HG02870 (cell line): Measurements from ENCODE around the gene USP24.

Source experiments
- ATAC-seq: cut with Tn5 transposase; IDR thresholded peaks from one replicate; pipeline ENCODE4 v1.9.1; 2021; ENCODE audit warnings: mild to moderate bottlenecking, moderate library complexity; ENCODE audit not compliant: unreplicated experiment

USP24 gene

DNA sequence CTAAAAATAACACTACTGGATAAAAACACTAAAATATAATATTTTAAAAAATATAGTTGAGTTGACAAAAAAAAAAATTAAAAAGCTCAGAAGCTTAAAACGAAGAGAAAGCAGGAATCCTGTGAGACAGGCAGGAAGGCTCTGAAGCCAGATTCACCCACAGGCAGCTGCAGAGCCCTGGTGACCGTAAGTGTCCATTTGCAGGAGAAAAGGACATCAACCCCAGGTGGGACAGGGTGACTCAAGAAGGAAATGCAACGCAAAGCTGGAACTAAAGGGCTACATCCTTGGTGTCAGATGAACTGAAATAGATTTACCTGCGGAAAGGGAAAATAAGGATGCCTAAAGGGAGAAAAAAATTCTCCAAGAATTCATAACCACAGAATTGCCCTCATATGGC, 46.8 kb downstream of the USP24 start:
- no peak for ATAC-seq

DNA sequence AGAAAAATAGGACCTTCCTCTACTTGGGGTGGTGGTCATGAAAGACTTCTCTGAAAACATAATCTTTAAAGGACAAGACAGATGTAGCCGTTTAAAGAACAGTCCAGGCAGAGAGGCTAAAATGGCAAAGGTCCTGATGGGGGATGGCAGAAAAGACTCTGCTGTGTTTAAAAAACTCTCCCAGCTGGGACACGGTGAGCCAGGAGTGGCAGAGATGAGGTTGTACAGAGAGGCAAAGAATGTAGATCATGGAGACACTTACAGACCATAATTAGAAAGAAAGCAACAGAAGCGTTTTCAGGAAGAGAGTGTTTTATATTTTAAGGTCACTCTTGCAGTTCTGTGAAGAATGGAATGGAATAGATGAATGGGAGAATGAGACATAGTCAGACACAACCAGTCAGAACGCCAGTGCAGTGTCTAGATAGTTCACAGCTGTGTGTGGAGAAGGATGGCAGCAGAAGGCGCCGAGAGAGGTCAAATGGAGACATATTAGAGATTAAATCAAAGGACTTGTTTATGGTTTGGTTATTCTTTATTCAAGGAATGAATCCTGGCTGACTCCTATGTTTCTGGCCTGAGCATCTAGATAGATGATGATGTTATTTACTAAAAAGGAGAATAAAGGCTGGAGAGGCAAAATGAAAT, 47.8 kb downstream of the USP24 start:
- ATAC-seq = no peak

DNA sequence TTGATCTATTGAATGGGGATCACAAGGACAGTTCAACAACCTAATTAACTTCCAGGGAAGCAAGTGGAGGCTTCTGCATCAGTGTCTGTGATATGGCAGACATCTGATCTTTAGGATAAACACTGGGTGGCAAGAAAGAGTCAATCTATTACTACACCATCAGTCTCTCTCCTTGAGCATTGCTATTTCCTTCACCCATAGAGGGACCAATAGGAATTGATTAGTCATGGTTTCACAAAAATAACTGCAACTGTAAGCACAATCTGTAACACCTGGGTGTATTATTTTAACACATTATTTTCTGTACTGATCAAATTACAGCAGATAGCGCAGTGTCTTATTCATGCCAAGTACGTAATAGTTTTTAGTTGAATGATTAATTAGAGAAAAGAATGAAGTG, 50.3 kb downstream of the USP24 start:
- ATAC-seq = no peak

DNA sequence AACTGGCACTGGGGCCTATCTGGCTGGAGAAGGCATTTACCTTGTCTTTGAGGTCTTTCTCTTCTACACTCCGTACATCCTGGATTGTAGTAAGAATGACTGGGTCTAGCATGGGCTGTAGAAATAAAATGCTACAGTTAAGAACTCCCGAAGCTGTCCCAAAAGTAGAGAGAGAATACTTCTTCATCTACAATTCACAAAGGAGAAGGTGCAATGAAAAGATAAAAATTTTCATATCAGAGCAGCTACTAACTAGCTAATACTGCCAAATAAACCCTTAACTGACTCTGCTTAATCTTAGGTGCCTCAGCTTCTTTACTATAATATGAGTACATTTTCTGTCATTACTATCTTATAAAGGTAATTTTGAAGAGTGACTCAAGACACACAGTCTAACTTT, 55.6 kb downstream of the USP24 start:
- ATAC-seq = no peak

DNA sequence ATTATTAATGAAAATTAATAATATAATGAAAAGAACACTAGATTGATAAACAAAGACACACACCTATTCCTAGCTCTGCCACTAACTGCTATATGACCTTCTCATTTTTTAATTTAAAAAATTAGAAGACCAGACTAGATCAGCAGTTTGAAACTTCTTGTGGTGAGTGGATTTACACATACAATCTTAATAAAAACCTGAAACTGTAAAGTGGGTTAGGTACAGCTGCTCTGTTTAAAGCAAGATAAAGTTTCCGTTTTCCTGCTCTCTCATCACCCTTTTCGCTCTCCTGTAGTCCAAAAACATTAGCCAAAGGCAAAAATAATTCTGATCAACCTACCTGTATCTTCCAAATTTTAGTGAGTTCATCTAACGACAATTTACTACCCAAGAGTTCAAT, 58.6 kb downstream of the USP24 start:
- no peak for ATAC-seq

DNA sequence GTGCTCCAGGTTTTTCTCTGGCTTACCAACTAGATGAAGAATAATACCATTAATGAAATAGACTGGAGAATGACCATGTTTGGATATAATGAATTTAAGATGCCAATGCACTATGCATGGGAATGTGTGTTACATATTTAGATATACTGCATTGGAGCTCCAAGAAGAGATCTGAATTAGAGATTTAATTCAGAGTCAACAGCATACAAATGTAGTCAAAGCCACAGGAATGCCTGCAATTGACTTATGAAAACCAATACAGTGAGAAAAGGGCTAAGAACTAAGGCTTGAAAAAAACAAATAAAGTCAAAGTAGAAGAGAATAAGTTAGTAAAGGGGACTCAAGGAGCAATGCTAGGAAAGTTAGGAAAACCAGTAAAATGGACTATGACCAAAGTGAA, 59.1 kb downstream of the USP24 start:
- ATAC-seq = no peak

DNA sequence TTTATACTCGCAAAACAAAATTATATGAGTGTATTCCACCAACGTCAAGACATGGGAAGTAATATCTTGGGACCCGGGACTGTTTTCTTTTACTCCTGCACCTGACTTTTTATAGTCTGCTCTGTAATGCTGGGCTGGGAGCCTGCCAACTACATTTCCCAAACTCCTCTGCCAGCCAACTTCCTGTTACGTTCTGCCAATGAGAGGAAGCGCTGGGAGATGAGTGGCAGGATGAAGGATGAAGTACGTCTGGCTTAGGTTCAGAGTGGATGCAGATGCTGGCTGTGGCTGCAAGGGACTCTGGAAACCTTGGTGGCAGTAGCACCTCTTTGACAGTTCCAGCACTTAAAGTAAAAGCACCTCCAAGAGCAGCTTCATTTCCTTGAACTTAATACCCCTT, 59.6 kb downstream of the USP24 start:
- ATAC-seq = no peak

DNA sequence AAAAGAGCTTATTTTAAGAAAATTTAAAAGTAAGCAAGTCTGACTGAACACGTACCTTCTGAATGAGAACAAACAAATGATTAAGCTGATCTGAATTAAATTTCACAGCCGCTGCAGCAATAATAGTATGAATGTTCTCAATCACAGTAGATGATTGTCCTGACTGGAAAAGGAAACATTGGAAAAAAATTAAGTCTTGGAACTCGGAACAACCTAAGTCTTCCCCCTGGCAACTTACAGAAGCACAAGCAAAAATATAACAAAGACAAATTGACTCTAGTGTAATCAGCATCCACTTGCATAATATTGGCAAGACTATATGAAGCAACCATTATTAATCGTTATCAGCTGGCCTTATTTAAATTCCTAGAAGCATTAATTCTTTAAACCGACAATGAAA, 60.5 kb downstream of the USP24 start:
- ATAC-seq = no peak

DNA sequence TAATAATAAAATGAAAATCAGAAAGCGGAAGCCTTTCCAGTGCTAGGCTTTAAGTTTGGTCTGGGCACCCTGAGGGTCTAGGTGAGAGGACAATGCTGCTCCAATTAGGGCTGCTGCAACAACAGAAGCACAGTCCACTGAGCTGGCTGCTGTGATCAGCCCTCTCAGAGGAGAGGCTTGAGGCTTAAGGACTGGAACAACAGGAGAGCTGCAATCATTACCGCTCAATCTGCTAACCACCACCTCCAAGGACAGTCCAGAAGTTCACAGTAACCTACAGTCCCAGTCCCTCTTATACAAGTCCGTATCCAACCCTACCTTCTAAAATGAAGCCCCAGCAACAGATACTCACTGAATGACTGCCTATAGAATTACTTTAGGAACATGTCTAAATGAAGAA, 62.1 kb downstream of the USP24 start:
- ATAC-seq = no peak

DNA sequence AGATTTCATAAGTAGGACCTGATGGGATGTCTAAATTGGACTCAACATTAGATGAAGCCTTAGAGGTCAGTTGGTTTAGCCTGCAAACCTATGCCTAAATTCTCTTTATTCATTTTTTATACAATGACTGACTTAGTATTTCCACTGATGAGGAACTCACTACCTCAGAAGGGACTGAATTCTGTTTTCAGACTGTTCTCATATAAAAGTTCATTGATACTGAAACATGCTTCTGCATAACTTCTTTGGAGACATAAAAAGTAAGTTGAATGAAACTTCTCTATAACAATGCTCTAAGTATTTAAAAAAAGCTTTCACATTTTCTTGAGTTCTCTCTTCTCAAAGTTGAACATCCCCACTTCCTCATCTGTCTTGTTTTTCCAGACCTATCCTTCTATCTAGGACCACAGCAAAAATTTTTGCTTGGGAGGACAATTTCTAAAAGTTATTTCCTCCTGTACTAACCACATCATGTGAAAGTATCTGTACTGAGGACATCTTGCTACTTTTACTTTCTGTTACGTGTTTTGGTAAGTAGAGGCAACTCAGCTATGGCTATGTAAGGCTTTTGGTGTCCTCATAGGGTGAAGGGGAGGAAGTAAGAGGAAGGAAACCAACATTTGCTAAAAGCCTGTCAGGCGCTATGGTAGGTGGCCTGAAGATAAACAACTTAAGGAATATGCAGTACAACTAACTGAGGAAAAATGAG, 64.1 kb downstream of the USP24 start:
- ATAC-seq = peak; percentile 83

DNA sequence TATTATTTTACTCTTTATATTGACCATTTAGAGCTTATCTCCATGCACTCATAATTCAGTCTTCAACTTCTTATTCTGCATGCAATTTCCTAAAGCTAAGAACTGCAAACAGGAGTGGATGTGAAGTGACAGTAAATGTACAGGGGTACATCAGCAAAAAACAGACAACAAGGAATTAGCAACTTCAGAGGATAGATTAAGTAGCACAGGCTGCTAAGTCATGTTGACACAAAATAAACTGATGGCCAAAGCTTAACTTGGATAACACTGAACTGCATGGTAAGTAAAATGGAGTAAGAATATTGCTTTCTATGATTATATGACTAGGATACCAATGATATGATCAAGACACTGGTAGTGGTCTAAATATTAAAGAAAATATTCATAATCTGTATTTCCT, 66.5 kb downstream of the USP24 start:
- ATAC-seq = no peak

DNA sequence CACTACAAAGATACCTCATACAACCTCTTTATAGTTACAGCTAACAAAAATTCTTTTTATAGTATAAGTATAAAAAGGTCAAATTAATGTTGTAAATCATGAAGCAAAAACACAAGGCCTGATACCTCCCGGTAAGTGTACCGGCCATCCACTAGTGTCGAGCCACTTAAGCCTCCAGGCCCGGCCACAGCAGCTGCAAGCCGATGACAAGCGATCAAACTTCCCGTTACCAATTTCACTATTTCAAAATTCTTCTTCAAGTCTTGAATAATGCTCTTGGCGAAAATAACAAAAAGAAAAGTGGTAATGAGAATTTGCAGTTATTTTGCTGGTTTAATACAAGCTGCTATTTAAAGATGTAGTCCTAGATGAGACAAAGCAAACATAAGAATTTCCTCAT, 67.6 kb downstream of the USP24 start:
- no peak for ATAC-seq

DNA sequence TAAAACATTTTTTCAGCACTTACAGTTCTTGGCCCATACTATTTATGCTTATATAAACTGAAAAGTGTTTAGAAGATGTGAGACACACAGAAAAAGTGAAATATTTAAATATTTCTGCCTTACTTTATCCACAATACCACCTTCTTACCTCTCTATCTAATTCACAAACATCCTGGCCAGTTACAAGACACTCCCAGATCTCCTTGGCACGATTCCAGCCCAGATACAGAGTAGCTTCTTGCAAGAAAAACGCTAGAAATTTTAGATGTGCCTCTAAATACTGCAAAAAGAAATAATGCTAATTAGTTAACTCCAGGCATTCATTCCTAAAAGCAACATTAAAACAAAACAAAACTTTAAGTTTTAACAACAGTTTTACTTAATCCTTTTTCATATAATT, 68.4 kb downstream of the USP24 start:
- ATAC-seq = no peak

DNA sequence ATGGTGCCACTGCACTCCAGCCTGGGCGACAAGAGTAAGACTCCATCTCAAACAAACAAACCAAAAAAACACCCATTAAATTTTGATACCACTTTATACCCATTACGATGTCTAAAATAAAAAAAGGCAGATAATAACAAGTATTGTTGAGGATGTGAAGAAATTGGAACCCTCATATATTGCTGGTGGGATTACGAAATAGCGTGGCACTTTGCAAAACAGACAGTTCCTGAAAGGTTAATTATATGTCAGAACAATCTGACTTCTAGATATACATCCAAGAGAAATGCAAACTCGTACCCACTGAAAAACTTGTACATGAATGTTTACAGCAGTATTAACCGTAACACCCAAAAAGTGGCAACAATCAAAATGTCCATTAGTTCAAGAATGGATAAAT, 70.3 kb downstream of the USP24 start:
- ATAC-seq = no peak

DNA sequence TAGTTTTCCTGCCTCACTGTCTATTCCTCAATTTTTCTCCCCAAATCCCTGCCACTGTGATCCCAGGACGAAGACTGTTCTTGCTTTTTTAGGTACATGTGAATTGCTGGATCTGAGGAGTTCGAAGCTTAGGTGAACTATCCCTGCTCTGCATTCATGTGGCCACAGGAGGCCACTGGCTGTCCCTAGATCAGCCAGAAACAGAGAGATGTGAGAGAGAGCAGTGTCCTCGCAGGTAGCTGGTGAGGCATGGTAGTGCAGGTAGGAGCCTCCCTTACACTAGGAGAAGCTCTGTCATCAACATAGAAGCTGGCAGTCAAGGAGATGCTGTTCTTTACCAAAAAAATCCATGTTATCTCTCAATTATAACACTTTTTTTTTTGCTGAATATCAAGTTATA, 71.5 kb downstream of the USP24 start:
- no peak for ATAC-seq

DNA sequence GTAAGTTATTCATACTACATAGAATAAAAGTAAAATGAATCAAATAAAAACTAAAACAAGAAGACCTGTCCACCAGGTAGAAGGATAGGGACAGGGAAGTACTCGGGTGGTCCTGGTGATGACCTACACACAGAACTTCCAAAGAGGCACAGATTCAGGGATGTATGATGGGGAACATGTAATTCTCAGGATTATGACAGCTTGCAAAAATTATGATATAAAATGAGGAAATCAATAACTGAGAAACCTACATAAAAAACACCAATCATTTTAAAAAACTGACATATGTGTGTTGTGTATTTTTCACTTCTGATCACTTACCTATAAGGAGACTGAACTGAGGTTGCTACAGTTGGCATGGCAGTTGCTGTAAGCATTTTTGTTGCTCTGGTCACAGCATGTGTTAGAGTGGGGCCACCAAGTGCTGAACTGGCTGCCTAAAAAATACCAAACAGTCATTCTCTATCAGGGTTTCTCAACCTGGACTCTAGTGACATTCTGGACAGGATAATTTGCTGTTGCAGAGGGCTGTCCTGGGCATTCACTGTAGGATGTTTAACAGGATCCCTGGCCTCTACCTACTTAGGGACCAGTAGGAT, 73.8 kb downstream of the USP24 start:
- ATAC-seq = no peak

DNA sequence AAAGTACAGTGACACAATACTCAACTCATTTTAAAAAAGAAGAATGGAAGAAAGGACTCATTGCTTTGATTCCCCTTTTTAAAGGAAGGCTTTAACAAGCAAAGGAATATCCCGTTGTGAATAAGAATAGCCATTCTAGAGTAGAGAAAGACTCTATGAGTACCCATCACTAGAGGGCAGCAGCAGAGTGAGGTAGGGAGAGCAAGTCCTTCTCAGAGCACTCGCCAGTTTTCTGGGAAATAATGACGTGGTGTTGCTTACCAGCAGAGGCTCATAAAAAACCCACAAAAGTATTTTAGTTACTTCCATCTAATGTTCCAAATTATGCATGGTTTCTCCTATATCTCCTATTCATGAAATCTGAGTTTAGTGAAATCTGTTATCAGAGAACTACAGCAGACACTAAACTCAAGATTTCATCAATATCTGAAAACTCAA, 74.6 kb downstream of the USP24 start:
- peak; percentile 71 for ATAC-seq

DNA sequence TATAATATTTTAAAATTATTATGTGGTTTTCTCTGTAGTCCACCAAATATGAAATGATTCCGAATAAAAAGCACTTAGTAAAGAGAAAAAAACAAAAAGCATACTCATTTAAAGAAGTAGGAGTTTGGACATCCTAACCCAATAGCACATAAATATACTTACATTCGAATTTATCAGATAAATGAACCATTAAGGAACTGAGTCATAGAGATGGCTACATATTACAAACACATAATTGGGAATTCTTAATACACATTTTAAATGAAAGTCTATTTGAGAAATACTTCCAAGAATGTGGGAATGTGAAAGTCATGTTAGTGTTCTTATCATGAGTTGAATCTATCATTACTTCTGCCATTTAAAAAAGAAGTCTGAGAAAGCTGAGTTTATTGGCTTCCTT, 75.0 kb downstream of the USP24 start:
- ATAC-seq = no peak

DNA sequence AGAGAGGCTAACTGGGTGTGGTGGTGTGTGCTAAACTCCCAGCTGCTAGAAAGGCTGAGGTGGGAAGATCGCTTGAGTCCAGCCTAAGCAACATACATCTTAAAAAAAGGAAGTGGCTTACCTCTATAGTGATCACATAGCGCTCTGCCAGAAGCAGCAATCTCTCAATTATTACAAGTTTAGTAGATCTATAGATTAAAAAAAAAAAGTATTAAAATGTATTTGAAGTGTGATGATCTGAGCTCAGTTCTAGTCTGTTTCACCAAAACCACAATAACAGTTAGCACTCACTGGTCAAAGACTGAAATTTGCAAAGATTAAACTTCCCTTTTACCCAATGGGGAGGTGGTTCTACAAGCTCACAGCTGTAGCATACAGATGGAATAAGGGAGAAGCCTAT, 76.3 kb downstream of the USP24 start:
- no peak for ATAC-seq

DNA sequence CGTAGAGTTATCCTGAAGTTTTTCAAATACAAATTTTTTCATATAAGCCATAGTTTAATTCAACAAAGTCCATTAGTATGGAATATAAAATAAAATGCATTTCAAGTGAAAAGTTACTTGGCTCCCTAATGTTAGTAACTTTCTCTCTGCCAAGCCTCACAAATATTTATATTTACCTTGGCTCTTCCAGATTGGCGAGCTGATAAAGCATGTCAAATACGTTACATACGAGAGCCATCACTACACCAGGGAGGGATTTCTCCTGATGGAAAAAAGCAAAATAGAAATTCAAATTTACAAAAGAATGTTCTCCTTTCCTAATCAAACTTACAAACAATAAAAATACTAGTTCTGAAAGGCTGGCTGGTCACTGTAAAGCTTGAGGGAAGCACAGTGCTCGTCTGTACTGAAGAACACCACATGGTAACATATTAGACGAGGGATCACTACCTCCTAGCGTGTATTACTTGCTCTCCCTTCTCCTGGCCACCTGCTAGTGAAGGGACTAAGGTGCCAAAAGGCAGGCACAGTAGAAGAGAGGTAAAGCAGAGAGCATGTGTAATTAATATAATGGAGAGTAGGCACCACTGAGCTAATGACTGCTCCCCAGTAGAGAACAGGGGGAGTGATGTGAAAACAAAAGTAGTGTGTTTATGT, 80.9 kb downstream of the USP24 start:
- no peak for ATAC-seq

DNA sequence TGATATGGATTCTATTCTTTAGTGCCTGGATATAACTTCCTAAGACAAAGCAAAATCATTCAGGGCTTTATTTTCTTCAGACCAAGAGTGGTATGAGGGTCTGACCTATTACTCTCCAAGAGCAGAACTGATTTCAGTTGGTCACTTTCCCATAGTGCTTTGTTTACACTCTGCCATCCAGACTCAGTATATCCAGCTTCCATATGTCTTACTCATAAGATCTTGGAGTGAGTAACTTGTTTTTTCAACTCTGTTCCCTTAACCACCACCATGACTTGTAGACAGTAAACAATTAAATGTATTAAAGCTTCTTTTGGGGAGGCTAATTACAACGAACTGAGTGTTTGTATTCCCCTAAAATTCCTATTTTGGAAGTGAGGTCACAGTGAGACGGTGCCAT, 83.4 kb downstream of the USP24 start:
- ATAC-seq = no peak

DNA sequence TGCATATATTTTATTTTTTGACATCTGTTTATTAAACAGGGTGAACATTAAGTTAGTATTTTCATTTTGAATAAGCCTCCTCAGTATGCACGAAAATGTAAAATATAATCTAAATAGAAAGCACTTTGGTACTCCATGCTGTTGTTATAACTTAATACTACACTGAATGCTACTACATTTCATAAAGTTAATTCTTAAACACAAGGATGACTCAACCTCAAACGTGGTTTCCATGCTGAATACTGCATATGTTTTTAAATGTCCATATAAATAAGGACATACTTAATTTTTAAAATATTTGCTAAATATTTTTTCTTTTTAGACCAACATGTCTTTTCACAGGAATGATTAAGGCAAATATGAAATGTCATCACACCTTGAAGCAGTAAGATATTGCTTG, 83.9 kb downstream of the USP24 start:
- no peak for ATAC-seq
